ENCODE data around the gene F10.

GRCh38 chr13:113167575-113167974 lies 45.0 kb downstream of the F10 start:
- TF ChIP-seq CTCF (IDR thresholded peaks at IDR 0.05) (no peak), POLR2A (IDR thresholded peaks at IDR 0.05) (no peak)
